Measurements from ENCODE around the gene SKOR2.

- TF ChIP-seq CTCF (IDR thresholded peaks at IDR 0.05): no peak
- TF ChIP-seq POLR2A (IDR thresholded peaks at IDR 0.05): no peak
Observed at GRCh38 chr18:47253101-47253654, 1.7 kb upstream of the SKOR2 start.

Data from uterus (tissue), 2 donors.